Uterus (tissue), 2 donors: ENCODE measurements around the gene ZFAND3.

Source experiments
- CTCF ChIP-seq, 4 experiments: fragments of 200-600 bp in 2 of 4; fragments of 450-650 bp in 2 of 4; sonication (generic) in 2 of 4; IDR thresholded peaks; one replicate each; pipeline ENCODE4 v1.5.1; 2016 to 2019; ENCODE audit warnings: antibody characterized with exemption in 4 of 4, mild to moderate bottlenecking in 2 of 4, moderate library complexity in 1 of 4
- POLR2A ChIP-seq, 2 donors: fragments of 450-650 bp; IDR thresholded peaks; one replicate each; pipeline ENCODE4 v1.6.1; 2016; ENCODE audit warnings: antibody characterized with exemption in 2 of 2, mild to moderate bottlenecking in 1 of 2, moderate library complexity in 1 of 2

GRCh38 chr6:37946057-37946456, 126.5 kb downstream of the ZFAND3 start:
- no peak for TF ChIP-seq POLR2A (IDR thresholded peaks at IDR 0.05)
- no peak for TF ChIP-seq CTCF (IDR thresholded peaks at IDR 0.05)
